Loucy (cell line): ENCODE data around the gene CHMP4A.

ENCODE experiments used
- H2AFZ ChIP-seq: fragments of 200-600 bp; sonication (generic); 2 replicates; pipeline ENCODE4 v1.6.0; 2016; ENCODE audit warnings: antibody characterized with exemption, mild to moderate bottlenecking, low read length, moderate library complexity
- H3F3A ChIP-seq: fragments of 200-600 bp; 2 replicates; pipeline ENCODE4 v1.6.0; 2016; ENCODE audit warnings: antibody characterized with exemption, low read depth, mild to moderate bottlenecking
- H3K27me3 ChIP-seq: fragments of 200-600 bp; sonication (generic); 2 replicates; pipeline ENCODE4 v1.6.1; 2014; ENCODE audit warnings: low read length, mild to moderate bottlenecking; ENCODE audit not compliant: insufficient read depth, poor library complexity, severe bottlenecking
- H3K36me3 ChIP-seq: fragments of 200-600 bp; sonication (generic); 2 replicates; pipeline ENCODE4 v1.6.1; 2016; ENCODE audit warnings: low read length; ENCODE audit not compliant: insufficient read depth
- H3K4me1 ChIP-seq: fragments of 200-600 bp; sonication (generic); 2 replicates; pipeline ENCODE4 v1.5.1; 2014; ENCODE audit warnings: low read length, mild to moderate bottlenecking; ENCODE audit not compliant: insufficient read depth, poor library complexity, severe bottlenecking
- H3K4me2 ChIP-seq: fragments of 200-600 bp; sonication (generic); 2 replicates; pipeline ENCODE4 v1.6.0; 2014; ENCODE audit warnings: antibody characterized with exemption, low read length, low read depth, mild to moderate bottlenecking; ENCODE audit not compliant: poor library complexity, severe bottlenecking
- H3K4me3 ChIP-seq: fragments of 200-600 bp; sonication (generic); 2 replicates; pipeline ENCODE4 v1.5.1; 2014; ENCODE audit warnings: low read length, mild to moderate bottlenecking, mixed read lengths; ENCODE audit not compliant: poor library complexity, severe bottlenecking
- H3K79me2 ChIP-seq: fragments of 200-600 bp; sonication (generic); 2 replicates; pipeline ENCODE4 v1.6.1; 2014; ENCODE audit warnings: low read length; ENCODE audit not compliant: insufficient read depth
- H3K9ac ChIP-seq: fragments of 200-600 bp; sonication (generic); 2 replicates; pipeline ENCODE4 v1.6.0; 2014; ENCODE audit warnings: mild to moderate bottlenecking, low read depth, low read length, moderate library complexity; ENCODE audit not compliant: poor library complexity, severe bottlenecking
- H3K9me2 ChIP-seq: fragments of 200-600 bp; sonication (generic); replicated peaks from 2 replicates; pipeline ENCODE4 v1.6.1; 2016; ENCODE audit warnings: low read depth, low read length, mixed read lengths
- H3K9me3 ChIP-seq: fragments of 200-600 bp; sonication (generic); 2 replicates; pipeline ENCODE4 v1.6.1; 2014; ENCODE audit warnings: mild to moderate bottlenecking, antibody characterized with exemption, low read length, low read depth; ENCODE audit not compliant: insufficient read depth
- H4K20me1 ChIP-seq: fragments of 200-600 bp; sonication (generic); 2 replicates; pipeline ENCODE4 v1.6.0; 2014; ENCODE audit warnings: antibody characterized with exemption, low read length, mild to moderate bottlenecking; ENCODE audit not compliant: insufficient read depth, poor library complexity, severe bottlenecking
- EZH2phosphoT487 ChIP-seq: fragments of 200-600 bp; IDR thresholded peaks from 2 replicates; pipeline ENCODE4 v1.6.1; 2018; ENCODE audit warnings: antibody characterized with exemption, mild to moderate bottlenecking, moderate library complexity, borderline replicate concordance
- TF ChIP-seq, protein P1 (sequence below): fragments of 200-600 bp; sonication (generic); conservative IDR thresholded peaks from 2 replicates; pipeline ENCODE4 v1.5.1; 2014; ENCODE audit warnings: mild to moderate bottlenecking, antibody characterized with exemption, low read length

The CHMP4A gene

DNA sequence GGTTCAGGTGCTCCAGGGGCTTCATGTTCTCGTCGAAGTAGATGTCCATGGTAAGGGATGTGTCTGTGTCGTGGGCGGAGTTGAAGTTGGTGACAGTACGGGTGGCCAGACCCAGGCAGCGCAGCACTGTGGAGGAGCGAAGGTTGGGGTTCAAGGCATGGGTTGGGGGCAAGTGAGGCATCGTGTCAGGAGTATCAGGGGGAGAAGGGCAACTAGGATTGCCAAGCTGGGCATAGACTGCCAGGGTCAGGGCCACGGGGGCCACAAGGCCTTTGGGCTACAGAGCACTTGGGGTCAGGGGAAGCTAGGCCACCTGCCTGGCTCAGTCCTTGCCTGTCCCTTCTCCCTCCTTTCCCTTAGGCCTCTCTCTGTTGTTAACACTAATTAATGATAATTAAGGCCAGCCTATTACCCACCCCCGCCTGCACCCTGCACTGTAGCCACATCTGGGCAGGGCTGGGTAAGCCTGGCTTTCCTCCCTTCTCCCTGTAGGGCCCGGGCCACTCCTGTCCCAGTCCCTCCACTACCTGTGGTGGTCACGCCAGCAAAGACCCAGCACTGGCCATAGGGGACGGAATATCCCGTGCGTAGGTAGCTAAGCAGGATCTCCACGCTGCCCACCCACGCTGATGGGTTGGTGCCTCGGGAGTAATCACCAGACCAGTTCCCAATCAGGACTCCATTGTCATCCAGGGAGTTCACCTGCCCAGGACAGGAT lies 45.4 kb upstream of the CHMP4A start:
- no peak overlapping the region for H3K4me2 ChIP-seq
- H3K9me2 ChIP-seq = no peaks in the 10 kb centered on the region
- H4K20me1 ChIP-seq = no peaks in the 10 kb centered on the region
- no peak for TF ChIP-seq EZH2phosphoT487
- TF ChIP-seq, protein P1, sequence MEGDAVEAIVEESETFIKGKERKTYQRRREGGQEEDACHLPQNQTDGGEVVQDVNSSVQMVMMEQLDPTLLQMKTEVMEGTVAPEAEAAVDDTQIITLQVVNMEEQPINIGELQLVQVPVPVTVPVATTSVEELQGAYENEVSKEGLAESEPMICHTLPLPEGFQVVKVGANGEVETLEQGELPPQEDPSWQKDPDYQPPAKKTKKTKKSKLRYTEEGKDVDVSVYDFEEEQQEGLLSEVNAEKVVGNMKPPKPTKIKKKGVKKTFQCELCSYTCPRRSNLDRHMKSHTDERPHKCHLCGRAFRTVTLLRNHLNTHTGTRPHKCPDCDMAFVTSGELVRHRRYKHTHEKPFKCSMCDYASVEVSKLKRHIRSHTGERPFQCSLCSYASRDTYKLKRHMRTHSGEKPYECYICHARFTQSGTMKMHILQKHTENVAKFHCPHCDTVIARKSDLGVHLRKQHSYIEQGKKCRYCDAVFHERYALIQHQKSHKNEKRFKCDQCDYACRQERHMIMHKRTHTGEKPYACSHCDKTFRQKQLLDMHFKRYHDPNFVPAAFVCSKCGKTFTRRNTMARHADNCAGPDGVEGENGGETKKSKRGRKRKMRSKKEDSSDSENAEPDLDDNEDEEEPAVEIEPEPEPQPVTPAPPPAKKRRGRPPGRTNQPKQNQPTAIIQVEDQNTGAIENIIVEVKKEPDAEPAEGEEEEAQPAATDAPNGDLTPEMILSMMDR = no peak
- H3K79me2 ChIP-seq = no peaks in the 10 kb centered on the region
- no peaks in the 10 kb centered on the region for H3K4me1 ChIP-seq
- H3K9ac ChIP-seq = no peak overlapping the region
- H2AFZ ChIP-seq = no peak overlapping the region
- H3K36me3 ChIP-seq = no peaks in the 10 kb centered on the region
- H3K4me3 ChIP-seq = no peak overlapping the region
- no peaks in the 10 kb centered on the region for H3K9me3 ChIP-seq
- H3K27me3 ChIP-seq = no peaks in the 10 kb centered on the region
- H3F3A ChIP-seq = no peaks in the 10 kb centered on the region

DNA sequence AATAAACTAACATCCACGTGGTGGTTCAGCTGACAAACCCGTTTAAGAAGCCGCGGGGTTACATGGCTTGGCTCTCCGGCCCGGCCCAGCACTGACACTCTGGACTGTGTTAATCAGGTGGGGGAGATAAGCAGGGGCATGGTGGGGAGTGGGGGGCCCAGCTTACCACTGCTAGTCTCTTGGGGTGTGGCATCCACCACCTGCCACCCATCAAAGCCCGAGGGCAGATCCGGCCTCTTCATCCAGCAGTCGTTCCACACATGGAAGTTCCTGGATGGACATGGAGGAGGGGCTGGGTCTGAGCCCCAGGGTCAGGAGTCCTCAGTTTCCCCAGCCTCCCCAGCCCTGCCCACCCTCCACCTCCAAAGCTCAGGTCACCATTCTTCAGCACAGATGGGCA lies 44.8 kb upstream of the CHMP4A start:
- H2AFZ ChIP-seq = no peak overlapping the region
- no peaks in the 10 kb centered on the region for H3K79me2 ChIP-seq
- H3K4me1 ChIP-seq = no peaks in the 10 kb centered on the region
- no peak overlapping the region for H3K4me3 ChIP-seq
- H3K4me2 ChIP-seq = no peak overlapping the region
- H3K9me2 ChIP-seq = no peaks in the 10 kb centered on the region
- no peaks in the 10 kb centered on the region for H3K36me3 ChIP-seq
- no peaks in the 10 kb centered on the region for H3F3A ChIP-seq
- H3K27me3 ChIP-seq = no peaks in the 10 kb centered on the region
- no peaks in the 10 kb centered on the region for H4K20me1 ChIP-seq
- no peaks in the 10 kb centered on the region for H3K9me3 ChIP-seq
- TF ChIP-seq, protein P1 = no peak
- TF ChIP-seq EZH2phosphoT487 = no peak
- H3K9ac ChIP-seq = no peak overlapping the region

DNA sequence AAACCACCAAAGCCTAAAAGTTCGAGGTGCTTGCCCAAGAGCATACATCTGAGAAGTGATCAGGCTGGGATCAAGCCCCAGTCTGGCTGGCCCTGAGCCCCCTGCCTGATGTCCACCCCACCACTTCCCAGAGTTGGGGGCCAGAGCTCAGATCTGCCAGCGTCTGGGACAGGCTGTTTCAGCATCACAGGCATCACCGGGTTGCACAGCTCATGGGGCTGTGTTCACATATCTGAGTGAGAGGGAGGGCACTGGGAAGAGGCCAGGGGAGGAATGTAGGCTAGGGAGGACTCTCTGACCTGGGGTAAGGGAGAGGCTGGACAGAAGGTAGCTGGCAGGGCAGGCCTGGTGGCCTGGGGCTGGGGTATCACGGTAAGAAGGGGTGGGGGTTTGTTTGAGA lies 43.7 kb upstream of the CHMP4A start:
- no peaks in the 10 kb centered on the region for H3K4me1 ChIP-seq
- no peaks in the 10 kb centered on the region for H3K36me3 ChIP-seq
- no peak overlapping the region for H3K4me3 ChIP-seq
- no peaks in the 10 kb centered on the region for H3K79me2 ChIP-seq
- H3K4me2 ChIP-seq = no peak overlapping the region
- TF ChIP-seq, protein P1 = no peak
- no peak for TF ChIP-seq EZH2phosphoT487
- no peaks in the 10 kb centered on the region for H4K20me1 ChIP-seq
- no peaks in the 10 kb centered on the region for H3K9me3 ChIP-seq
- no peak overlapping the region for H2AFZ ChIP-seq
- no peaks in the 10 kb centered on the region for H3K27me3 ChIP-seq
- no peaks in the 10 kb centered on the region for H3K9me2 ChIP-seq
- no peak overlapping the region for H3K9ac ChIP-seq
- H3F3A ChIP-seq = no peaks in the 10 kb centered on the region
